GM12878 (cell line): ENCODE results near the gene DTD2. TPM values are rescaled to one million over a fixed set of nuclear protein-coding genes. Genes with fewer than 3 reads are reported as not detected.

Source experiments
- ATAC-seq: fragments of 200-7000 bp; cut with Tn5 transposase; 3 replicates; pipeline ENCODE4 v1.9.1; 2020; ENCODE audit warnings: mild to moderate bottlenecking, moderate library complexity
- BruUV-seq: library from RNA; stranded (reverse); fragments of 400-500 nt; replicated peaks from 2 replicates; lab custom pipeline; 2021; lab: Mats Ljungman, UMichigan
- CTCF ChIA-PET: fragments of 300-600 bp; sonication (Branson Sonifier 250); formaldehyde crosslinking; extraction: SDS; loops from one replicate; lab custom pipeline; 2021; ENCODE audit warnings: inconsistent platforms; lab: Yijun Ruan, JAX
- POLR2A ChIA-PET: fragments of 350-600 bp; formaldehyde crosslinking; extraction: SDS; loops from one replicate; lab custom pipeline; 2021; ENCODE audit warnings: inconsistent platforms; lab: Charles Lee
- RAD21 ChIA-PET: fragments of 300-600 bp; sonication (Branson Sonifier 250); formaldehyde crosslinking; loops from one replicate; lab custom pipeline; 2023; ENCODE audit warnings: antibody characterized with exemption; ENCODE audit not compliant: unreplicated experiment; lab: Charles Lee
- SMC1A ChIA-PET: fragments of 300-600 bp; sonication (Branson Sonifier 250); formaldehyde crosslinking; loops from one replicate; lab custom pipeline; 2023; ENCODE audit not compliant: unreplicated experiment, uncharacterized antibody; lab: Charles Lee
- DNase-seq: peaks from one replicate; pipeline ENCODE4 v3.0.0-alpha.2; 2011; ENCODE audit warnings: low read depth, low spot score
- FAIRE-seq: peaks from 3 replicates; lab custom pipeline; 2011; peaks lifted over from hg19 to GRCh38; lab: Jason Lieb, UNC
- H2AFZ ChIP-seq: 2 replicates; pipeline ENCODE4 v1.6.0; 2011; ENCODE audit warnings: low read depth, low read length, control low read depth; ENCODE audit not compliant: control insufficient read depth
- H3K27ac ChIP-seq: 2 replicates; pipeline ENCODE4 v1.5.1; 2011; ENCODE audit warnings: control low read depth; ENCODE audit not compliant: control insufficient read depth, insufficient read depth
- H3K27me3 ChIP-seq, 2 experiments: replicated peaks in 1 of 2; 2 replicates each; pipeline versions ENCODE4 v1.6.0 to v1.6.1; 2011; ENCODE audit warnings: low read length in 1 of 2; ENCODE audit not compliant: control insufficient read depth in 2 of 2, insufficient read depth in 2 of 2
- H3K36me3 ChIP-seq, 2 experiments: 2 replicates each; pipeline ENCODE4 v1.5.1; 2011; ENCODE audit warnings: low read length in 1 of 2; ENCODE audit not compliant: control insufficient read depth in 2 of 2, insufficient read depth in 2 of 2
- H3K4me1 ChIP-seq: 2 replicates; pipeline ENCODE4 v1.6.1; 2011; ENCODE audit warnings: mild to moderate bottlenecking, low read length, moderate library complexity, mixed read lengths; ENCODE audit not compliant: control insufficient read depth, insufficient read depth
- H3K4me2 ChIP-seq: 2 replicates; pipeline ENCODE4 v1.6.0; 2011; ENCODE audit warnings: control low read depth; ENCODE audit not compliant: control insufficient read depth, insufficient read depth
- H3K4me3 ChIP-seq: fragments of 200-600 bp; sonication (generic); 2 replicates; pipeline ENCODE4 v1.5.1; 2016
- H3K79me2 ChIP-seq: 2 replicates; pipeline ENCODE4 v1.6.0; 2011; ENCODE audit warnings: low read length; ENCODE audit not compliant: control insufficient read depth, insufficient read depth
- H3K9ac ChIP-seq: 2 replicates; pipeline ENCODE4 v1.8.0; 2011; ENCODE audit warnings: low read length, control low read depth, mixed read lengths; ENCODE audit not compliant: control insufficient read depth, insufficient read depth
- H3K9me3 ChIP-seq: replicated peaks from 3 replicates; pipeline ENCODE4 v1.5.1; 2011; ENCODE audit warnings: mild to moderate bottlenecking, low read length; ENCODE audit not compliant: control insufficient read depth, insufficient read depth
- H4K20me1 ChIP-seq: 2 replicates; pipeline ENCODE4 v1.6.0; 2011; ENCODE audit not compliant: control insufficient read depth, insufficient read depth
- ASH2L ChIP-seq: fragments of 300-600, 200-600 bp; sonication (generic); IDR thresholded peaks from 2 replicates; pipeline ENCODE4 v1.6.1; 2017; ENCODE audit warnings: low read depth, mild to moderate bottlenecking, borderline replicate concordance
- CHD2 ChIP-seq: IDR thresholded peaks from 2 replicates; pipeline ENCODE4 v1.6.1; 2011; ENCODE audit warnings: low read depth, low read length, improper control_type of control experiment, borderline replicate concordance
- HDAC2 ChIP-seq: fragments of 200-600 bp; sonication (generic); IDR thresholded peaks from 2 replicates; pipeline ENCODE4 v1.6.1; 2017
- HSF1 ChIP-seq: fragments of 150-350 bp; IDR thresholded peaks from 2 replicates; pipeline ENCODE4 v1.6.1; 2014; ENCODE audit warnings: mild to moderate bottlenecking, low read depth, low read length
- MEF2A ChIP-seq: IDR thresholded peaks from 2 replicates; pipeline ENCODE4 v1.6.1; 2011; ENCODE audit warnings: low read depth, mild to moderate bottlenecking, low read length, moderate library complexity; ENCODE audit not compliant: insufficient read depth
- NR2C1 ChIP-seq: fragments of 450-650 bp; IDR thresholded peaks from 2 replicates; pipeline ENCODE4 v1.6.1; 2017; ENCODE audit warnings: antibody characterized with exemption, mild to moderate bottlenecking, moderate library complexity
- RAD51 ChIP-seq: fragments of 450-650 bp; IDR thresholded peaks from 2 replicates; pipeline ENCODE4 v1.6.1; 2016; ENCODE audit warnings: moderate library complexity, mild to moderate bottlenecking, inconsistent platforms
- RELB ChIP-seq: fragments of 450-650 bp; IDR thresholded peaks from 2 replicates; pipeline ENCODE4 v1.6.1; 2017; ENCODE audit warnings: low read depth, mild to moderate bottlenecking, moderate library complexity
- ZNF207 ChIP-seq: fragments of 450-650 bp; IDR thresholded peaks from 2 replicates; pipeline ENCODE4 v1.6.1; 2014; ENCODE audit warnings: antibody characterized with exemption, mild to moderate bottlenecking, borderline replicate concordance
- WGBS: methylation state at CpG from one replicate; pipeline ENCODE4 v1.1.6; 2016; ENCODE audit warnings: low lambda C conversion rate; ENCODE audit not compliant: insufficient replicate concordance, insufficient coverage; ENCODE audit errors: missing lambda C conversion rate; 5-methylcytosine and 5-hydroxymethylcytosine counted together
- in situ Hi-C: fragments of 300-500 bp; cut with MboI; formaldehyde crosslinking; loops from 9 replicates; pipeline ENCODE4 v1.14.3; 2018; ENCODE audit warnings: mixed read lengths
- intact Hi-C: fragments of 100-400 bp; cut with micrococcal nuclease; formaldehyde crosslinking; loops from one replicate; pipeline ENCODE4 v1.14.2; 2022; ENCODE audit not compliant: unreplicated experiment
- polyA plus RNA-seq, 11 experiments: library from polyadenylated mRNA; depleted of rRNA in 4 of 11; unstranded in 6 of 11; stranded (reverse) in 5 of 11; fragments of >200 nt; fragmentation: Nextera tagmentation in 4 of 11; fragmentation: Illumina TruSeq in 1 of 11; extraction: Ambion mirVana in 4 of 11; extraction: Trizol in 1 of 11; gene quantifications; 1 replicate in 1 of 11; 2 replicates in 10 of 11; pipeline versions ENCODE4 v1.2.1 to v1.2.3, GENCODE V29; 2011 to 2016; ENCODE audit warnings: inconsistent platforms in 2 of 11, missing spikeins in 2 of 11, low read depth in 1 of 11
- total RNA-seq, 4 experiments: library from RNA; depleted of rRNA in 3 of 4; stranded (reverse); fragments of >200 nt in 3 of 4; fragmentation: Illumina TruSeq in 1 of 4; extraction: Trizol in 1 of 4; gene quantifications; 2 replicates each; pipeline versions ENCODE4 v1.2.1 to v1.2.3, GENCODE V29; 2013 to 2021

DTD2 gene
- total and polyA plus RNA-seq, 10 of the 15 experiments (the other 5 are each of a cell fraction or from before 2014, with no cell fraction given) = 4.5 to 32.8 (median 15.9) TPM

GRCh38 chr14:31489691-31490090, 32.4 kb upstream of the DTD2 start (continued):
- peak; percentile 62; the same call in 1 of the 2 replicates for TF ChIP-seq RELB

- intact Hi-C loops = no loop called here
- Histone ChIP-seq H3K27ac (no peak within 1 kb of the TSS), H3K4me2 (no peak within 1 kb of the TSS), H3K79me2 (no peaks in the 10 kb centered on the region), H2AFZ (no peak within 1 kb of the TSS), H3K9me3 (no peaks in the 10 kb centered on the region), H4K20me1 (no peaks in the 10 kb centered on the region), H3K4me1 (peaks cover 13% of the 10 kb centered on the region), H3K36me3 (no peaks in the 10 kb centered on the region), H3K27me3 (no peaks in the 10 kb centered on the region), H3K4me3 (no peak within 1 kb of the TSS), H3K9ac (no peak within 1 kb of the TSS)
- no TSS peak for BruUV-seq
- SMC1A ChIA-PET = interaction anchor here (0.9 kb wide), 1 partner anchor 196 kb away, joined by 3 read pairs; no protein-coding TSS in a partner anchor
- POLR2A ChIA-PET = no interaction called here
- RAD21 ChIA-PET = no interaction called here
- in situ Hi-C loops = no loop called here
- no peak for ATAC-seq
- no peak for DNase-seq
- 0% methylated on average over 1 of the region's 1 CpG for WGBS
- peak; percentile 13 for FAIRE-seq
- TF ChIP-seq HSF1 = no peak
- no peak for TF ChIP-seq HDAC2
- TF ChIP-seq NR2C1 = no peak
- TF ChIP-seq ASH2L = no peak
- TF ChIP-seq RAD51 = no peak
- TF ChIP-seq CHD2 = no peak
- no peak for TF ChIP-seq MEF2A
- no peak for TF ChIP-seq ZNF207
- CTCF ChIA-PET = interaction anchor here (0.6 kb wide), 1 partner anchor 617 kb away, joined by 3 read pairs; no protein-coding TSS in a partner anchor
Observed at GRCh38 chr14:31487886-31488285, 30.6 kb upstream of the DTD2 start, which contains the start of gene GPR33. GPR33 (minus strand) TSS chr14:31488039; CDS start chr14:31483965, 4,074 bp downstream.
